Activated naive CD8-positive, alpha-beta T cell treated with anti-CD3 and anti-CD28 coated beads, Interleukin-2, amount 10 ng/mL, durations not matched to agents 7 days and 5 days (primary cell): ENCODE results near the gene GPR153. TPM values are rescaled to one million over a fixed set of nuclear protein-coding genes. Genes with fewer than 3 reads are reported as not detected.

ENCODE experiments used
- ATAC-seq: fragments of 150-1000 bp; cut with Tn5 transposase; one replicate; pipeline ENCODE4 v1.10.0; 2021; ENCODE audit warnings: low read depth, moderate library complexity
- POLR2A ChIA-PET: fragments of 350-600 bp; sonication (Branson Sonifier 250); formaldehyde crosslinking; loops from one replicate; lab custom pipeline; 2021; ENCODE audit warnings: antibody characterized with exemption; lab: Charles Lee
- DNase-seq: peaks from one replicate; pipeline ENCODE4 v3.0.0; 2021
- H3K27ac Mint-ChIP-seq: one replicate; pipeline ENCODE4 v1.8.0; 2022; ENCODE audit warnings: mild to moderate bottlenecking, mixed read lengths
- H3K27me3 Mint-ChIP-seq: one replicate; pipeline ENCODE4 v1.8.0; 2022; ENCODE audit warnings: mild to moderate bottlenecking, moderate library complexity, mixed read lengths
- H3K36me3 Mint-ChIP-seq: one replicate; pipeline ENCODE4 v1.8.0; 2021; ENCODE audit warnings: mild to moderate bottlenecking, mixed read lengths
- H3K4me1 Mint-ChIP-seq: one replicate; pipeline ENCODE4 v1.8.0; 2021; ENCODE audit warnings: mixed read lengths
- H3K4me3 Mint-ChIP-seq: one replicate; pipeline ENCODE4 v1.8.0; 2022; ENCODE audit warnings: mild to moderate bottlenecking, moderate library complexity, mixed read lengths
- H3K9me3 Mint-ChIP-seq: one replicate; pipeline ENCODE4 v1.8.0; 2021; ENCODE audit warnings: mixed read lengths
- total RNA-seq, 2 experiments: library from RNA; stranded (reverse); gene quantifications; one replicate each; pipeline ENCODE4 v1.2.3, GENCODE V29; 2021

Gene GPR153
- total RNA-seq, 2 experiments from 2014 or later, result 0.58 to 0.74 TPM

DNA sequence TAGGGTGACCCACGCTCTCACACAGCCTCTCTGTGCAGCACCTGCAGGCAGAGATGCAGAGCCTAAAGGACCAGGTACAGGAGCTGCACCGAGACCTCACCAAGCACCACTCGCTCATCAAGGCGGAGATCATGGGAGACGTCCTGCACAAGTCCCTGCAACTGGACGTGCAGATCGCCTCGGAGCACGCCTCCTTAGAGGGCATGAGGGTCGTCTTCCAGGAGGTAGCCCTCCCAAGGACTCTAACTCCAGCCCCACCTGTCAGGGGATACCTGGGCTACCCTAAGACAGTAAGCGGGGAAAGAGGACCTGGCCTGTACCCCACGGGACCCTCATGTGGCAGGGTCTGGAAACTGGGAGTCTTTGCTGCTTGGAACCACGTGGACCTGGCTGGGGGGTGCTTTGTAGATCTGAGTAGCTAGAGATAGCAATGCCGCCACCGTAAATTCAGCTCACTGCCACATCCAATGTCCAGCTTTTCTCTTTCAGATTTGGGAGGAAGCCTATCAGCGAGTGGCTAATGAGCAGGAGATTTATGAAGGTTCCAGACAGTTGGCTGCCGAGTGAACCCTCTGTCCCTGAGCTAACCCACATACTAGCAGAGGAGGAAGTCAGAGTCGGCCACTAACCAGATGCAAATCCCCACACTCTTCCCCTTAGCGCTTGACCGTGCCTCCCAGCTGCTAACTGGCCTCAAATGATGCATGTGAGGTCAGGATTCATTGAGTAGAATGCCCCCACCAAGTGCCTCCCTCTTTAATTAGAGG is 48.5 kb downstream of the GPR153 start:
- H3K27ac Mint-ChIP-seq, result no peak overlapping the region
- H3K27me3 Mint-ChIP-seq, result peaks cover 29% of the 10 kb centered on the region
- ATAC-seq (no peak), DNase-seq (no peak)
- H3K4me1 Mint-ChIP-seq, result peaks cover 6% of the 10 kb centered on the region
- no peaks in the 10 kb centered on the region for H3K36me3 Mint-ChIP-seq
- H3K4me3 Mint-ChIP-seq, result no peak overlapping the region
- POLR2A ChIA-PET, result interaction anchor here (0.5 kb wide), 1 partner anchor 56 kb away, joined by 4 read pairs; no protein-coding TSS in a partner anchor
- H3K9me3 Mint-ChIP-seq, result no peaks in the 10 kb centered on the region

DNA sequence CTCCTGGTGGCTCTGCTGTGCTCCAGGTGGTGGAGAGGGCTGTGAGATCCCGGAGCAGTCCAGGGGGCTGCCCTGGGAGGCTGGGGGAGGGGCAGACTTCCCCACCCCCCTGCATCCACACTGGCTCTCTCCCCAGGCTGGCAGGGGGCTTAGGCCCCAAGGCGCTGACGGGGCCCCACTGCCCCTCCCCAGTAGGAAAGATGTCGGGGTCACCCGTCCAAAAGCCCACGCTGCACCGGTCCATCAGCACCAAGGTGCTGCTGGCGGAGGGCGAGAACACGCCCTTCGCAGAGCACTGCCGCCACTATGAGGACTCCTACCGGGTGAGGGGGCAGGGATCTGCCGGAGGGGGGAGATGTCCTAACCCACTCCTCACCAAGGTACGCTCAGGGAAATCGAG is 49.2 kb downstream of the GPR153 start:
- DNase-seq, result no peak
- Mint-ChIP-seq H3K9me3 (no peaks in the 10 kb centered on the region), H3K4me1 (peaks cover 8% of the 10 kb centered on the region), H3K4me3 (no peak overlapping the region), H3K27ac (no peak overlapping the region), H3K36me3 (no peaks in the 10 kb centered on the region), H3K27me3 (peaks cover 32% of the 10 kb centered on the region)
- ATAC-seq, result no peak
- POLR2A ChIA-PET, result no interaction called here

- no peak overlapping the region for H3K4me3 Mint-ChIP-seq
- H3K4me1 Mint-ChIP-seq, result peaks cover 8% of the 10 kb centered on the region
- ATAC-seq, result no peak
- no peaks in the 10 kb centered on the region for H3K9me3 Mint-ChIP-seq
- no peaks in the 10 kb centered on the region for H3K36me3 Mint-ChIP-seq
- peaks cover 36% of the 10 kb centered on the region for H3K27me3 Mint-ChIP-seq
- POLR2A ChIA-PET, result no interaction called here
- no peak for DNase-seq
- H3K27ac Mint-ChIP-seq, result no peak overlapping the region
Observed at GRCh38 chr1:6210591-6211355, 50.1 kb downstream of the GPR153 start.

DNA sequence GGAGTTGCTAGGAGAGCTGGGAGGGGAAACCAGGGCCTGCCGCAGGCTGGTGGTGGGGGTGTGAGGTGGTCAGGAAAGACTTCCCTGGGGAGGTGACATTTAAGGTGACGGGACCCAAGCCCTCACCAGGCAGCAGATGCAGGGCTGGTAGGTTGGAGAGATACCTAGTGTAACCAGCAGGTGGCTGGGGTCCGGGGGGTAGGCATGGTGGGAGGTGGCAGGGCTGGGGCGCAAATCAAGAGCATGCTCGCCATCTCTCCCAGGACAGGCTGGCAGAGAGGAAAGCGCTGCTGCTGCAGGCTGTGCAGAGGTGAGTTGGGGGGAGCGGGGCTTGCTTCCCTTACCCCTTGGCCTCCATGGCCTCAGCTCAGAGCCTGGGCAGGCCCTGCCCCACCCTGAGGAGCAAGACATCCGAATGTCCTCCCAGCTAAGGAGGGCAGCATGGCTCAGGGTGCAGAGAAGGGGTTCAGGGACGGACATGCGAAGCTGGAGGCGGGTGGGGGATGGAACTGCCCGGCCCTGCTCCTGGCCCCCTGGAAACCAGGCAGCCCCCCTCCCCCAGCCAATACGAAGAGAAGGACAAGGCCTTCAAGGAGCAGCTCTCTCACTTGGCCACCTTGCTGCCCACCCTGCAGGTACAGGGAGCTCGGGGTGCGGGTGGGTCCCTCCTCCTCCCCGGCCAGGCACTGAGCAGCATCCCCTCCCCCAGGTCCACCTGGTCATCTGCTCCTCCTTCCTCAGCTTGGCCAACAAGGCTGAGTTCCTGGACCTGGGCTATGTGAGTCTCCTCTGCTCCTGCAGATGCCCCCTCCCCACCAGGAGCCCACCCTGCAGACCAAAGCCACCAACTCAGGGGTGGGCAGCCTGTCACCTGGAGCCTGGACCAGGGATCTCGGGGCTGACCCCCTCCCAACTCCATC is 51.0 kb downstream of the GPR153 start:
- H3K4me3 Mint-ChIP-seq, result peak overlapping the region; percentile 4
- peaks cover 8% of the 10 kb centered on the region for H3K4me1 Mint-ChIP-seq
- DNase-seq, result peak; percentile 46
- H3K36me3 Mint-ChIP-seq, result no peaks in the 10 kb centered on the region
- peaks cover 36% of the 10 kb centered on the region for H3K27me3 Mint-ChIP-seq
- no peaks in the 10 kb centered on the region for H3K9me3 Mint-ChIP-seq
- no peak overlapping the region for H3K27ac Mint-ChIP-seq
- ATAC-seq, result no peak
- POLR2A ChIA-PET, result no interaction called here

- POLR2A ChIA-PET, result no interaction called here
- DNase-seq (peak; percentile 55), ATAC-seq (peak; percentile 32)
- peaks cover 31% of the 10 kb centered on the region for H3K27me3 Mint-ChIP-seq
- H3K4me1 Mint-ChIP-seq, result peaks cover 9% of the 10 kb centered on the region
- H3K4me3 Mint-ChIP-seq, result peak overlapping the region; percentile 4
- no peak overlapping the region for H3K27ac Mint-ChIP-seq
- H3K36me3 Mint-ChIP-seq, result no peaks in the 10 kb centered on the region
- no peaks in the 10 kb centered on the region for H3K9me3 Mint-ChIP-seq
Observed at GRCh38 chr1:6208723-6209660, 51.9 kb downstream of the GPR153 start.

DNA sequence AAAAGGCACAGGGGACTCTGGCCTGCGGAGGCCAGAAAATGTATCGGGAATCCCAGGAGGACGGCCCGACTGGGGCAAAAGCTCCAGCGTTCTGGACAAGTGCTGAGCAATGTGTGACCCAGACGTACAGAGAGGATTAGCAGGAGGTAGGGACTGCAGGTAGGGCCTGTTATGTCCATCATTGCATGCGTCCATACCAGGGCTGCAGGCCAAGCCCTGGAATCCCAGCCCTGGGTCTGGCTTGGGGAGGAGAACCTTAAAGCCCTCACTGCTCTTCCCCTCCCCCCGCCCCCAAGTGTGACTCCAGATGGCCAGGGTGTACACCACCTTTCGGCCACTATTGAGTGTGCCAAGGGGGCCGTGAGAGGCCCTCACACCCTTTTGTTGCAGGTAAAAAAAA is 53.0 kb downstream of the GPR153 start:
- H3K4me3 Mint-ChIP-seq, result no peak overlapping the region
- H3K9me3 Mint-ChIP-seq, result no peaks in the 10 kb centered on the region
- H3K27ac Mint-ChIP-seq, result no peak overlapping the region
- no peak for ATAC-seq
- peaks cover 28% of the 10 kb centered on the region for H3K27me3 Mint-ChIP-seq
- no peaks in the 10 kb centered on the region for H3K36me3 Mint-ChIP-seq
- POLR2A ChIA-PET, result interaction anchor here (0.5 kb wide), 1 partner anchor 169 kb away, joined by 4 read pairs; no protein-coding TSS in a partner anchor
- H3K4me1 Mint-ChIP-seq, result peaks cover 9% of the 10 kb centered on the region
- DNase-seq, result no peak

DNA sequence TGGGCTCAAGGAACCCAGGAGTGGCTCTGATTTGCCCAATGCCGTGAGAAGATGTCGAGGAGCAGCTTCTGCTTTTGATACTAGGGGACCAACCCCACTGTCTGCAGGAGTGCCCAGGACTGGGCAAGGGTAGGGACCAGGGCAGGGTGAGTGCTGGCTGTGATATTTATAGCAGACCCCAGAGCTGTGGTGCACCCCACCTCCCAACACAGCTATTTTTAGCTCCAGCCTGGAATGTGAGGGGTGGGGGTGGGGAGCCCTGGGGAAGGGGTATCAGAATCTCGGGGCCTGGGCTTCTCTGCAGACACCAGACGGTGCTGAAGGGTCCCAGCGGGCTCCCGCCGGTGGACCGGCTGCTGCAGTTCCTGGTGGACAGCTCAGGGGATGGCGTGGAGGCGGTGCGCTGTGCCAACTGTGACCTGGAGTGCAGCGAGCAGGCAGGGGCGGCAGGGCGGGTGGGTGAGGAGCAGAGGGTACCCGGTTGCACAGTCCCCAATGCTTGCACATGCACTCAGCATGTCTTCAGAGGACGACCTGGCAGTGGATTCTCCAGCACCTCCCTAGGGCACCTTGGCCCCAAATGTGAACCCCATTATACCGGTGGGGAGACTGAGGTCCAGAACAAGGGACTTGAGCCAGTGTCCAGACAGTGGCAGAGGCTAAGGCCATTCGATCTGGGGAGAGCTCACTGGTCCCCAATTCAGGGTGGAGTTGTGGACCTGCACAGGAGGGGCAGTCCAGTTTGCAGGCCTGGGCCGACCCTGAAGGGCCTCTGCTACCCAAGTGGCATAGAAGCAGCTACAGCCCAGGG is 53.6 kb downstream of the GPR153 start:
- Mint-ChIP-seq H3K9me3 (no peaks in the 10 kb centered on the region), H3K4me1 (peaks cover 6% of the 10 kb centered on the region), H3K36me3 (no peaks in the 10 kb centered on the region), H3K27me3 (peaks cover 28% of the 10 kb centered on the region), H3K4me3 (no peak overlapping the region), H3K27ac (no peak overlapping the region)
- no peak for ATAC-seq
- no peak for DNase-seq
- POLR2A ChIA-PET, result interaction anchor here (1.1 kb wide), 1 partner anchor 29 kb away, joined by 3 read pairs; the partner anchor contains the start of gene ICMT

GRCh38 chr1:6206520-6206855 is 54.4 kb downstream of the GPR153 start:
- Mint-ChIP-seq H3K4me1 (peaks cover 6% of the 10 kb centered on the region), H3K27me3 (peaks cover 24% of the 10 kb centered on the region), H3K4me3 (peak overlapping the region; percentile 25), H3K36me3 (no peaks in the 10 kb centered on the region), H3K9me3 (no peaks in the 10 kb centered on the region), H3K27ac (no peak overlapping the region)
- POLR2A ChIA-PET, result interaction anchor here (0.6 to 1.1 kb wide), 2 partner anchors 26 to 30 kb away, joined by 3 read pairs; partner anchors contain the start of gene ICMT
- DNase-seq (no peak), ATAC-seq (no peak)

- Mint-ChIP-seq H3K4me3 (peak within 1 kb of the TSS; percentile 72), H3K9me3 (no peaks in the 10 kb centered on the region), H3K27me3 (peaks cover 24% of the 10 kb centered on the region), H3K36me3 (no peaks in the 10 kb centered on the region), H3K4me1 (peaks cover 6% of the 10 kb centered on the region), H3K27ac (no peak within 1 kb of the TSS)
- DNase-seq, result peak; percentile 66
- POLR2A ChIA-PET, result interaction anchor here (0.6 to 1.1 kb wide), 2 partner anchors 27 to 30 kb away, joined by 3 read pairs; partner anchors contain the start of gene ICMT
- ATAC-seq, result peak; percentile 65
Observed at GRCh38 chr1:6205849-6206519, 54.9 kb downstream of the GPR153 start, which contains the start of gene RNF207. Gene RNF207, plus strand, starts transcription at chr1:6206119. Its CDS starts 417 bp downstream, at chr1:6206536.

GRCh38 chr1:6202256-6202655 is 58.6 kb downstream of the GPR153 start:
- POLR2A ChIA-PET, result interaction anchor here (0.7 kb wide), 1 partner anchor 78 kb away, joined by 6 read pairs; no protein-coding TSS in a partner anchor
- Mint-ChIP-seq H3K4me3 (no peak overlapping the region), H3K36me3 (peaks cover 6% of the 10 kb centered on the region), H3K27me3 (peaks cover 7% of the 10 kb centered on the region), H3K4me1 (peaks cover 29% of the 10 kb centered on the region), H3K9me3 (no peaks in the 10 kb centered on the region), H3K27ac (no peak overlapping the region)
- DNase-seq (no peak), ATAC-seq (no peak)
